ENCODE results near the gene FOXO6.

Gene FOXO6

GRCh38 chr1:41351262-41352151 lies 9.7 kb upstream of the FOXO6 start:
- no peak for DNase-seq (ENCODE audit: low read depth in 2 of 2)

GRCh38 chr1:41353744-41354143 lies 7.5 kb upstream of the FOXO6 start:
- no peak for DNase-seq (ENCODE audit: low read depth in 2 of 2)

- no peak for DNase-seq (ENCODE audit: low read depth in 2 of 2)
Measured at GRCh38 chr1:41354956-41355355, 6.3 kb upstream of the FOXO6 start.

- no peak for DNase-seq (ENCODE audit: low read depth in 2 of 2)
Measured at GRCh38 chr1:41355356-41355755, 5.9 kb upstream of the FOXO6 start.

GRCh38 chr1:41355761-41356160 lies 5.5 kb upstream of the FOXO6 start:
- no peak for DNase-seq (ENCODE audit: low read depth in 2 of 2)

GRCh38 chr1:41356752-41357151 lies 4.5 kb upstream of the FOXO6 start:
- no peak for DNase-seq (ENCODE audit: low read depth in 2 of 2)

- DNase-seq (ENCODE audit: low read depth in 2 of 2): no peak
Measured at GRCh38 chr1:41357451-41358101, 3.7 kb upstream of the FOXO6 start.

GRCh38 chr1:41358131-41359021 lies 2.9 kb upstream of the FOXO6 start:
- DNase-seq (ENCODE audit: low read depth in 2 of 2): no peak

GRCh38 chr1:41359211-41360073 lies 1.8 kb upstream of the FOXO6 start:
- no peak for DNase-seq (ENCODE audit: low read depth in 2 of 2)

GRCh38 chr1:41360074-41360785 lies 1.0 kb upstream of the FOXO6 start:
- DNase-seq (ENCODE audit: low read depth in 2 of 2): no peak

GRCh38 chr1:41361495-41362356 lies 492 bp downstream of the FOXO6 start:
- DNase-seq (ENCODE audit: low read depth in 2 of 2): no peak

GRCh38 chr1:41362357-41362721 lies 1.1 kb downstream of the FOXO6 start:
- DNase-seq (ENCODE audit: low read depth in 2 of 2): no peak

GRCh38 chr1:41362749-41363590 lies 1.7 kb downstream of the FOXO6 start:
- no peak for DNase-seq (ENCODE audit: low read depth in 2 of 2)

- no peak for DNase-seq (ENCODE audit: low read depth in 2 of 2)
Measured at GRCh38 chr1:41363591-41364320, 2.5 kb downstream of the FOXO6 start.

GRCh38 chr1:41364442-41365319 lies 3.4 kb downstream of the FOXO6 start:
- DNase-seq (ENCODE audit: low read depth in 2 of 2): no peak

GRCh38 chr1:41365320-41365633 lies 4.0 kb downstream of the FOXO6 start:
- DNase-seq (ENCODE audit: low read depth in 2 of 2): no peak

GRCh38 chr1:41365772-41366454 lies 4.7 kb downstream of the FOXO6 start:
- DNase-seq (ENCODE audit: low read depth in 2 of 2): no peak

Data from stimulated activated CD4-positive, alpha-beta T cell treated with anti-CD3 and anti-CD28 coated beads, Interleukin-4, amount 100 ng/mL, for 48 hours (primary cell).